Fibroblast of lung (primary cell): Measurements from ENCODE around the gene YIPF2. TPM values are rescaled to one million over a fixed set of nuclear protein-coding genes. Genes with fewer than 3 reads are reported as not detected.
A peak's percentile ranks its signal among the peaks of the same experiment; 100 is the strongest.

Experiments used
- DNase-seq, 2 donors: peaks; one replicate each; pipeline versions ENCODE4 v3.0.0 to v3.0.0-alpha.2; 2010; ENCODE audit warnings: low read depth in 2 of 2
- H2AFZ ChIP-seq: 2 replicates; pipeline ENCODE4 v1.5.1; 2012; ENCODE audit warnings: low read length, control low read depth, inconsistent platforms
- H3K27ac ChIP-seq: 2 replicates; pipeline ENCODE4 v1.5.1; 2011; ENCODE audit warnings: low read length, control low read depth; ENCODE audit not compliant: insufficient read depth
- H3K27me3 ChIP-seq: 2 replicates; pipeline ENCODE4 v1.5.1; 2011; ENCODE audit warnings: mild to moderate bottlenecking, low read length; ENCODE audit not compliant: control insufficient read depth, insufficient read depth
- H3K36me3 ChIP-seq: 2 replicates; pipeline ENCODE4 v1.5.1; 2011; ENCODE audit warnings: low read length; ENCODE audit not compliant: control insufficient read depth, insufficient read depth
- H3K4me1 ChIP-seq: 2 replicates; pipeline ENCODE4 v1.5.1; 2011; ENCODE audit warnings: low read length; ENCODE audit not compliant: control insufficient read depth, insufficient read depth; ENCODE audit errors: extremely low read depth
- H3K4me2 ChIP-seq: 2 replicates; pipeline ENCODE4 v1.5.1; 2011; ENCODE audit warnings: low read length, control low read depth; ENCODE audit not compliant: insufficient read depth; ENCODE audit errors: extremely low read depth
- H3K4me3 ChIP-seq, 4 experiments: fragments of 200-600 bp in 1 of 4; sonication (generic) in 1 of 4; replicated peaks in 1 of 4; 2 replicates each; pipeline ENCODE4 v1.5.1; 2011 to 2016; ENCODE audit warnings: low read length in 4 of 4, low read depth in 3 of 4, mild to moderate bottlenecking in 3 of 4, control low read depth in 2 of 4, inconsistent platforms in 1 of 4, mixed read lengths in 1 of 4; ENCODE audit not compliant: insufficient read depth in 1 of 4; ENCODE audit errors: control extremely low read depth in 1 of 4
- H3K79me2 ChIP-seq: 2 replicates; pipeline ENCODE4 v1.5.1; 2012; ENCODE audit warnings: mild to moderate bottlenecking, low read length, inconsistent platforms; ENCODE audit not compliant: control insufficient read depth, insufficient read depth
- H3K9ac ChIP-seq: 2 replicates; pipeline ENCODE4 v1.5.1; 2011; ENCODE audit warnings: mild to moderate bottlenecking, low read length, control low read depth; ENCODE audit not compliant: insufficient read depth
- H3K9me3 ChIP-seq: 2 replicates; pipeline ENCODE4 v1.5.1; 2012; ENCODE audit warnings: low read depth, low read length; ENCODE audit not compliant: control insufficient read depth, insufficient read depth
- H4K20me1 ChIP-seq: 2 replicates; pipeline ENCODE4 v1.5.1; 2011; ENCODE audit warnings: low read length; ENCODE audit not compliant: control insufficient read depth, insufficient read depth; ENCODE audit errors: extremely low read depth
- EZH2 ChIP-seq: IDR thresholded peaks from 2 replicates; pipeline ENCODE4 v1.5.1; 2012; ENCODE audit warnings: low read length, control low read depth, mild to moderate bottlenecking; ENCODE audit errors: missing control alignments
- polyA plus RNA-seq, 2 donors: library from polyadenylated mRNA; depleted of rRNA in 1 of 2; stranded (reverse) in 1 of 2; unstranded in 1 of 2; fragments of >200 nt; gene quantifications; 2 replicates each; pipeline ENCODE4 v1.2.1, GENCODE V29; 2011 to 2012; ENCODE audit warnings: missing spikeins in 1 of 2
- total RNA-seq: library from RNA; depleted of rRNA; stranded (reverse); fragments of >200 nt; gene quantifications from 2 replicates; pipeline ENCODE4 v1.2.1, GENCODE V29; 2014
- TF ChIP-seq, protein P1 (sequence below), 2 donors: IDR thresholded peaks in 1 of 2; conservative IDR thresholded peaks in 1 of 2; 1 replicate in 1 of 2; 2 replicates in 1 of 2; pipeline ENCODE4 v1.5.1; 2011 to 2012; ENCODE audit warnings: low read length in 2 of 2, control low read depth in 1 of 2, inconsistent platforms in 1 of 2, low read depth in 1 of 2, mild to moderate bottlenecking in 1 of 2

YIPF2 gene
- total and polyA plus RNA-seq, 2 donors (not counting 1 experiment from before 2014, with no cell fraction given) = 41.5 to 118 TPM

DNA sequence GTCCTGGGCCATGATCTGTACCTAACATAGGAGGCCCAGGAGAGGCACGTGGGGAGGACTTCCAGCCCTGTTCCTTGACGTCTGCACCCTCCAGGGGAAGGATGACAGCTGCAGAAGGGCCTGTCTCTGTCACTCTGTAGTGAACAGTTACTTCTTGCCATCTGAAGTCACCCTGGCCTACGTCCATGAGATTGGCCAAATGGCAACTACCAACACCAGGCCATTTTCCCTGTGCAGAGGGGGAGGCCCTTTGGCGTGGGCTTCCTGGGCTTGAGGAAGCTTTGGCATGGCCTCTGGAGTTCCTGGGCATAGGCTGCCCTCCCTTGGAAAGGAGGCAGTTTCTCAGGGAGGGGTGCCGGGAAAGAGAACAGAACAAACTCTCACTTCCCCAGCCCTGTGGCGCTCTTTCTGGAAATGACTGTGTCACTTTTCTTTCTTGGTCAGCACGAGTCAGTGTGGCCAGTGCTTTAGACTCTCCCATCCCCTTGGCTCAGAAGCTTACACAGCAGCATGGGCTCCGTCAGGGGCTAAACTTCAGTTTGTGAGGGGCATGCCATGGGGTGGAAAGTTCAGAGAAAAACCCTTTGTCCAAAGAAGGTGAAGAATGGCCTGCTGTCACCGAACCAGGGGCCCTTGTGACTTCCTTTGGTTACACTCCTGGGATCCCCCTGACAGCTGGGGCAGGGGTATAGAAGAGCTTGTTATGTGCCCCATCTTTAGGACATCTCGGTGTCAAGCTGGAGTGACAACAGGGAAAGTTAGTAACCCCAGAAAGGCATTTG lies 51.8 kb downstream of the YIPF2 start:
- Histone ChIP-seq H3K9me3 (no peaks in the 10 kb centered on the region), H3K27ac (no peak overlapping the region), H3K4me2 (no peak overlapping the region), H3K27me3 (no peaks in the 10 kb centered on the region), H3K79me2 (peaks cover 72% of the 10 kb centered on the region), H4K20me1 (no peaks in the 10 kb centered on the region), H3K36me3 (no peaks in the 10 kb centered on the region), H3K4me1 (peaks cover 5% of the 10 kb centered on the region), H3K9ac (no peak overlapping the region), H3K4me3 (no peak overlapping the region), H2AFZ (no peak overlapping the region)
- no peak for TF ChIP-seq EZH2
- TF ChIP-seq, protein P1, sequence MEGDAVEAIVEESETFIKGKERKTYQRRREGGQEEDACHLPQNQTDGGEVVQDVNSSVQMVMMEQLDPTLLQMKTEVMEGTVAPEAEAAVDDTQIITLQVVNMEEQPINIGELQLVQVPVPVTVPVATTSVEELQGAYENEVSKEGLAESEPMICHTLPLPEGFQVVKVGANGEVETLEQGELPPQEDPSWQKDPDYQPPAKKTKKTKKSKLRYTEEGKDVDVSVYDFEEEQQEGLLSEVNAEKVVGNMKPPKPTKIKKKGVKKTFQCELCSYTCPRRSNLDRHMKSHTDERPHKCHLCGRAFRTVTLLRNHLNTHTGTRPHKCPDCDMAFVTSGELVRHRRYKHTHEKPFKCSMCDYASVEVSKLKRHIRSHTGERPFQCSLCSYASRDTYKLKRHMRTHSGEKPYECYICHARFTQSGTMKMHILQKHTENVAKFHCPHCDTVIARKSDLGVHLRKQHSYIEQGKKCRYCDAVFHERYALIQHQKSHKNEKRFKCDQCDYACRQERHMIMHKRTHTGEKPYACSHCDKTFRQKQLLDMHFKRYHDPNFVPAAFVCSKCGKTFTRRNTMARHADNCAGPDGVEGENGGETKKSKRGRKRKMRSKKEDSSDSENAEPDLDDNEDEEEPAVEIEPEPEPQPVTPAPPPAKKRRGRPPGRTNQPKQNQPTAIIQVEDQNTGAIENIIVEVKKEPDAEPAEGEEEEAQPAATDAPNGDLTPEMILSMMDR (conservative IDR thresholded peaks at IDR 0.05 in 1 of 2, IDR thresholded peaks at IDR 0.05 in 1 of 2; ENCODE audit: low read depth in 1 of 2, low read length in 2 of 2) = no peak
- no peak for DNase-seq

DNA sequence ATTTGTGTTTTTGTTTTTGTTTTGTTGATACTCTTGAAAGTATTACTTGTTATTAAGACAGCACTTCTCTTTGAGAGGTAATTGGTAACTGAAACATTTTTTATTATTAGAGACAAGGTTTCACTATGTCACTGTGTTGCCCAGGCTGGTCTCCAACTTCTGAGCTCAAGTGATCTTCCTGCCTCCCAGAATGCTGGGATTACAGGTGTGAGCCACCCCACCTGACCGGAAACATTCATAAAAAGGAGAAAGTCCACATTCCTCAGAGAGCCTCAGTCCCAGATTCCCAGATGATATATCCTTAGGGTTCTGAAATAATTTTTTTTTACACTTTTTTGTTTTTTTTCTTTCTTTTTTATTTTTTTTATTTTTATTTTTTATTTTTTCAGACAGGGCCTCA lies 54.4 kb downstream of the YIPF2 start:
- H4K20me1 ChIP-seq = no peaks in the 10 kb centered on the region

DNA sequence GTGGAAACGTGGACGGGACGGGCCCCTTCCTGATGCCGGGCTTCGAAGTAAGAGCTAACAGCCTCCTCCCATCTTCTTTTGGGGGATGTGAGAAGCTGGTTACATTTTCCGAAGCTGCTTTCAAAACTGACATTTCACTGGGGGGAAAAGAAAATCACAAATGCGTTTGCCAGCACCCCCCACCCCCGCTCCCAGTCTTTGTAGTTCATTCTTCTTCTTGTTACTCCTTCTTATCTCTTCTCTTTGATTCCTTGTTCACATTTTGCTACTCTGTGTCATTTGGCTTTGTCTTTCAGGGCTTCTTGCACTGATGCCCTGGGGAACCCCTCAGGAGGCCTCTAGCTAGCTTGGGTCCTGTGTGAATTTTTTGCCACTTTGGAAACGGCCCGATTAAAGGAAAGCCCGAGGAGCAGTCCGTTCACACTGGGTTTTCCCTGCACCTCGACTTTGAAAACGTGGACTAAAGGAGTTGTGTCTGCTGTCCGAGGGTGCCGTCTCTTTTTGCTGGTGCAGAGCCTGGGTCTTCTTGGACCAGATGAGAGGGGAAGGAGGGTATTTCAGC lies 55.8 kb downstream of the YIPF2 start:
- no peak for DNase-seq
- Histone ChIP-seq H3K4me2 (peak overlapping the region; percentile 93), H3K9me3 (no peaks in the 10 kb centered on the region), H3K4me1 (peaks cover 5% of the 10 kb centered on the region), H2AFZ (no peak overlapping the region), H4K20me1 (no peaks in the 10 kb centered on the region), H3K79me2 (peaks cover 40% of the 10 kb centered on the region), H3K36me3 (no peaks in the 10 kb centered on the region), H3K27me3 (no peaks in the 10 kb centered on the region), H3K4me3 (peak overlapping the region; percentile 72 to 83 (median 80)), H3K27ac (peak overlapping the region; percentile 57), H3K9ac (peak overlapping the region; percentile 84)
- no peak for TF ChIP-seq EZH2
- TF ChIP-seq, protein P1 (conservative IDR thresholded peaks at IDR 0.05 in 1 of 2, IDR thresholded peaks at IDR 0.05 in 1 of 2; ENCODE audit: low read depth in 1 of 2, low read length in 2 of 2) = no peak

More for the DNA sequence above, 54.4 kb downstream of the YIPF2 start:
- TF ChIP-seq, protein P1 (conservative IDR thresholded peaks at IDR 0.05 in 1 of 2, IDR thresholded peaks at IDR 0.05 in 1 of 2; ENCODE audit: low read depth in 1 of 2, low read length in 2 of 2) = no peak
- TF ChIP-seq EZH2 = no peak
- H2AFZ ChIP-seq = no peak overlapping the region
- no peak for DNase-seq
- no peak overlapping the region for H3K27ac ChIP-seq
- H3K4me2 ChIP-seq = no peak overlapping the region
- no peaks in the 10 kb centered on the region for H3K36me3 ChIP-seq
- H3K27me3 ChIP-seq = no peaks in the 10 kb centered on the region
- H3K4me3 ChIP-seq = no peak overlapping the region
- H3K4me1 ChIP-seq = peaks cover 5% of the 10 kb centered on the region
- H3K9me3 ChIP-seq = no peaks in the 10 kb centered on the region
- no peak overlapping the region for H3K9ac ChIP-seq
- peaks cover 51% of the 10 kb centered on the region for H3K79me2 ChIP-seq

Other genes with a start within 250 kb of the YIPF2 start
- gene QTRT1, start 227.2 kb downstream of the YIPF2 start, total RNA-seq = 27.7 and 29.1 TPM in 2 replicates
- gene QTRT1, start 227.2 kb downstream of the YIPF2 start, polyA plus RNA-seq = 21.1 and 22.6 TPM in 2 replicates
- gene DNM2, start 210.6 kb downstream of the YIPF2 start, total RNA-seq = 52.9 and 76.8 TPM in 2 replicates
- 42.6 and 48.6 TPM in 2 replicates for gene DNM2, start 210.6 kb downstream of the YIPF2 start, polyA plus RNA-seq
- gene TMED1, start 92.4 kb downstream of the YIPF2 start, total RNA-seq = 37.5 and 40.1 TPM in 2 replicates
- 42.1 and 42.3 TPM in 2 replicates for gene TMED1, start 92.4 kb downstream of the YIPF2 start, polyA plus RNA-seq
- 1.0 and 1.3 TPM in 2 replicates for gene C19orf38, start 80.2 kb downstream of the YIPF2 start, total RNA-seq
- gene C19orf38, start 80.2 kb downstream of the YIPF2 start, polyA plus RNA-seq = 0.08 TPM in 1 of 2 replicates, not detected in the other
- 17.2 and 24.8 TPM in 2 replicates for gene CARM1, start 57.1 kb downstream of the YIPF2 start, total RNA-seq
- 41.9 and 60.0 TPM in 2 replicates for gene CARM1, start 57.1 kb downstream of the YIPF2 start, polyA plus RNA-seq
- gene TIMM29, start 172 bp upstream of the YIPF2 start, total RNA-seq = 27.7 and 29.2 TPM in 2 replicates
- gene TIMM29, start 172 bp upstream of the YIPF2 start, polyA plus RNA-seq = 7.0 and 8.1 TPM in 2 replicates
- gene SMARCA4, start 32.4 kb upstream of the YIPF2 start, total RNA-seq = 35.7 and 61.1 TPM in 2 replicates
- gene SMARCA4, start 32.4 kb upstream of the YIPF2 start, polyA plus RNA-seq = 28.1 and 53.1 TPM in 2 replicates
- 204 and 427 TPM in 2 replicates for gene LDLR, start 160.8 kb upstream of the YIPF2 start, total RNA-seq
- 187 and 210 TPM in 2 replicates for gene LDLR, start 160.8 kb upstream of the YIPF2 start, polyA plus RNA-seq
- gene SPC24, start 227.1 kb upstream of the YIPF2 start, total RNA-seq = 3.9 and 32.0 TPM in 2 replicates
- gene SPC24, start 227.1 kb upstream of the YIPF2 start, polyA plus RNA-seq = 8.1 and 32.0 TPM in 2 replicates